SJSA1 (cell line): ENCODE data around the gene LRTM1. TPM values are rescaled to one million over a fixed set of nuclear protein-coding genes. Genes with fewer than 3 reads are reported as not detected.

Experiments used
- DNase-seq, 2 experiments: peaks; one replicate each; pipeline ENCODE4 v3.0.0-alpha.2; 2015 to 2020; ENCODE audit warnings: low spot score in 2 of 2, low read depth in 1 of 2
- H3K27ac ChIP-seq: fragments of 250-450 bp; sonication (Bioruptor Pico); 2 replicates; pipeline ENCODE4 v1.5.1; 2020; ENCODE audit warnings: mild to moderate bottlenecking, moderate library complexity
- H3K27me3 ChIP-seq: fragments of 250-450 bp; sonication (Bioruptor Pico); replicated peaks from 2 replicates; pipeline ENCODE4 v1.5.1; 2020; ENCODE audit warnings: mild to moderate bottlenecking, moderate library complexity
- H3K36me3 ChIP-seq: fragments of 250-450 bp; sonication (Bioruptor Pico); 2 replicates; pipeline ENCODE4 v1.5.1; 2020; ENCODE audit warnings: mild to moderate bottlenecking
- H3K4me1 ChIP-seq: fragments of 250-450 bp; sonication (Bioruptor Pico); replicated peaks from 2 replicates; pipeline ENCODE4 v1.6.1; 2021; ENCODE audit warnings: mild to moderate bottlenecking
- H3K4me3 ChIP-seq: fragments of 250-450 bp; sonication (Bioruptor Pico); 2 replicates; pipeline ENCODE4 v1.5.1; 2020; ENCODE audit warnings: mild to moderate bottlenecking
- H3K9me3 ChIP-seq: fragments of 250-450 bp; sonication (Bioruptor Pico); replicated peaks from 2 replicates; pipeline ENCODE4 v1.5.1; 2020; ENCODE audit warnings: mild to moderate bottlenecking
- total RNA-seq: library from RNA; depleted of rRNA; stranded (reverse); fragments of >200 nt; shearing (Covaris generic); gene quantifications from 2 replicates; pipeline ENCODE4 v1.2.3, GENCODE V29; 2014

Gene LRTM1
- total RNA-seq, 1 experiment from 2014 or later: not detected

DNA sequence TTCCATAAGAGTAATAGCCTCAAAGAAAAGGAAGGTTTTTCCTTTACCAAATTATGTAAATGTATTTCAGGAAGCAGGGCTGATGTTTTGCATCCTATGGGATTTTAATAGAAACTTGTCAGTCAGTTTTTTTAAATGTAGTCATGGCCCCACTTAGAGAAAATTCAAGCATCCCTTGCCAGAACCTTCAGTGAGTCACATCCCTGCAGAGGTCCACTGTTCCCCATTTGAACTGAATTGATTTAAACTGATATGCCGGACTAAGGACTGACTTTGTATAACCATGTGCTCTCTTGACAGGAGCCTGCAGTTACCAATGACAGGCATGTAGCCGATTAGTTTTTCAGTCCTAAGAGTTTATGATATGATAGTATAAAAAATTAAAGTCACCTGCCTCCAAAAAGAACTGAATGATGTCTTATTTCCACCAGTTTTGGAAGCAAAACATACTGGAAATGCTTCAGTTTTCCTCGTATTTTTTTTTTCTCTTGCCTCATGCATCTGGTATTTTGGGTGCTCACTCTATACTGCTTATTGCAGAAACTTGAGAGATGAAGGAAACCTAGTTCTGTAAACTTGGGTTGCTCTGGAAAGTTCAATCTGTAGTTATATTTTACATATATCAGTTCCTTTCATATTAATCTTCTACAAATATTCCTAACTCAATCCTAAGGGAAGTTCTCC lies 30.7 kb downstream of the LRTM1 start:
- Histone ChIP-seq H3K4me1 (peaks cover 22% of the 10 kb centered on the region), H3K4me3 (no peak overlapping the region), H3K36me3 (no peaks in the 10 kb centered on the region), H3K27me3 (no peaks in the 10 kb centered on the region), H3K27ac (no peak overlapping the region), H3K9me3 (no peaks in the 10 kb centered on the region)
- no peak for DNase-seq

DNA sequence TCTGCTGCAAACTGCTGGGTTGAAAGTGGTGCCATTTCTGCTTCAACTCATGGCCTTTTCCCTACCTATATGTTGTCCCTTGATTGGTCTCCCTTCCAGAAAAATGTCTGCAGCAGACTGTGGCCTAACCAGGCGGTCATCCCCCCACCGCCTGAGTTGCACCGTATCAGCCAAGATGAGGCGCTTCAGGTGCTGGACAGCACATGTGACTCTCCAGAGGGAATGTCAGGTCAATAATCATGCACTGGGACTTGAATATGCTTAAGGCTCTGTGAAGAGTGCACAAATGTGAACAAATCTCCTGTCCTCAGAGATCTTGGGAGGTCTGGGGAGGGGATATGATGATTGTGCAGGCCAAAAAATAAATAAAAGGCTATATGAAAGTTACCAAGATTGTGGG lies 32.2 kb downstream of the LRTM1 start:
- Histone ChIP-seq H3K27ac (no peak overlapping the region), H3K9me3 (no peaks in the 10 kb centered on the region), H3K4me3 (no peak overlapping the region), H3K27me3 (no peaks in the 10 kb centered on the region), H3K36me3 (no peaks in the 10 kb centered on the region), H3K4me1 (peaks cover 23% of the 10 kb centered on the region)
- no peak for DNase-seq

DNA sequence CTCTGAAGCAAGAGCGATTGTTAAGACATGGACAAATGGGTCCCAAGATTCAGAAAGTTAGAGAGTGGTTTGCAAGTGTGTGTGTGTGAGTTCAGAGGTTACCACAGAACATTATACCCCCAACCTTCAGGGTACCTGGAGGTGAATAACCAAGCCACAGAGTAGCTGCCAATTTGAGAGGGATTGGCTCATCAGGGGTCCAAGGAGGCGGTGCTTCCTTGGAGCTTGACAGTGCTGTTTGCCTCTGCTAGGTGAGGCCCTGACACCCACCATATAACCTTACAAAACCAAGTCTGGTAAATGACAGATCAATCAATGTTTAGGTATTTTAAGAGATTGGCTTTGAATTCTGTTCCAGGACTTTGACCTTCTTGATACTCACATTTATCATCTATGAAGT lies 35.7 kb downstream of the LRTM1 start:
- DNase-seq: no peak
- Histone ChIP-seq H3K4me1 (peaks cover 23% of the 10 kb centered on the region), H3K9me3 (no peaks in the 10 kb centered on the region), H3K4me3 (no peak overlapping the region), H3K27me3 (no peaks in the 10 kb centered on the region), H3K36me3 (no peaks in the 10 kb centered on the region), H3K27ac (no peak overlapping the region)

DNA sequence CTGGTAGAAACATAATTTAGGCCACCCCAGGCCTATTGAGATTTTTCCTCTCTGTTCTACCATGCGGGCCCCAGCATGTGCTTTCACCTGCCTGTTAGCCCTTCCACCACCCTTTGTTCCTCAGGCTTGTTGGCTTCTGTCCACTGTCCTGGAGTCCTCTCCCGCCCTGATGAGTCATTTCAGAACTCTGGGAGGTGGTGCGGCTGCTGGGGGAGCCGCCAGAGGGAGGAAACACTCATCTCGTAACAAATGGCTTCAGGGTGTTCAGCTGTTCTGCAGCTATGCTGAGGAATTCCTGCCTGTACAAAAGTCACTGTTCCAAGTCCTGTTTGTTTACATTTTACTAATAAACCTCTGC lies 36.3 kb downstream of the LRTM1 start:
- H3K4me3 ChIP-seq: no peak overlapping the region
- H3K27ac ChIP-seq: no peak overlapping the region
- peak; percentile 89 to 91 for DNase-seq
- H3K27me3 ChIP-seq: no peaks in the 10 kb centered on the region
- no peaks in the 10 kb centered on the region for H3K9me3 ChIP-seq
- H3K36me3 ChIP-seq: no peaks in the 10 kb centered on the region
- H3K4me1 ChIP-seq: peaks cover 23% of the 10 kb centered on the region

DNA sequence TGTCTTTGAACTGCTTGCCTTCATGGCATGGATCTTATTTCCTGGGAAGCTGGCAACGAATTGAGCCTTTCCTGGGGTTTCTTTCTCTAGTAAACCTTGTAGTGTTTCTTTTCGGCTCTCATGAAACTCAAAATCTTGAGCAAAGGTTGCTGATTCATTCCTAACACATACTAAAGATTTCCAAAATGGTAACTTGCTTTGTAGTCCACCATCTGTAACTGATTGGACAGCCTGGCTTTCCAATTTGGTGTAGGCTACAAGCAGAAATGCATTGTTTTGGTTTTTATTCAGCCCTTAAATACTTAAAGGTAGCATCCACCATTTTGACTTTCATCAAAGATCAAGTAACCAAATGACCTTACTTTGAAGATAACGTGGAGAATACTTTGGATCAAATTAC lies 38.1 kb downstream of the LRTM1 start:
- peaks cover 23% of the 10 kb centered on the region for H3K4me1 ChIP-seq
- DNase-seq: no peak
- no peak overlapping the region for H3K27ac ChIP-seq
- no peak overlapping the region for H3K4me3 ChIP-seq
- no peaks in the 10 kb centered on the region for H3K27me3 ChIP-seq
- no peaks in the 10 kb centered on the region for H3K36me3 ChIP-seq
- no peaks in the 10 kb centered on the region for H3K9me3 ChIP-seq

DNA sequence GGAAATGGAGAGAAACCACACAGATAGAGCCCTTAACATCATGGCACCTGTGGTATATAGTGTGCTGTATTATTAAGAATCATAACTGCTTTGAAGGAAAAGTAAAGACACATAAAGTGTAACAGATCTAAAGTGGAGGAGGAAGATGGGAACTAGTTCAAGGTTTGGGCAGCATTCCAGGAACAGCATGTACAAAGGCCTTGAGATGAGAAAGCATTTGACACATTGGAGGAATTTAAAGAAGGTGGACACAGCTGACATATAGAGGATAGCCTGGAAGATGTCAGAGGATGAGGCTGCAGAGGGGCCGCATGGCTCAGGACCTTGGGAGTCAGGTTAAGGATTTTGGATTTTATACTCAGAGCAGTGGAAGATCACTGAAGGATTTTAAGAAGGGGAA lies 39.0 kb downstream of the LRTM1 start:
- H3K27ac ChIP-seq: no peak overlapping the region
- peaks cover 23% of the 10 kb centered on the region for H3K4me1 ChIP-seq
- DNase-seq: no peak

DNA sequence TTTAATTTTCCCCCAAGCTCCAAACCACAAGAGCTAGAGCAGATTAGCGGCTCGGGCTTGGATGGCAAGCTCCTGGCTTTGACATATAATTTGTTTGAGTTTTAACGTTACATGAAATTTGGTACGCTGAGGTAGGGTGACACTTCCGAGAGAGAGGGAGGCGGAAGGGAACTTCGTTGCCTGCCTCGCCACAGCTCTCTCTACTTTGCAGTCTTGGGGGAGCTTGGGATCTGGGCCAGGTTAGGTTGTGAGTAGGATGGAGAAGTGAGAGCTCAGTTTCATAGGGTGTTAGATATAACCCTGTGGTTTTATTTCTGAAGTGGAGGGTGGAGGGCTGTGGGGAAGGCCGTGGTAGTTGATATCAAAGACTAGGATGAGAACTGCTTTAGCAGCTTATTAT lies 39.7 kb downstream of the LRTM1 start:
- no peaks in the 10 kb centered on the region for H3K27me3 ChIP-seq
- H3K4me3 ChIP-seq: no peak overlapping the region
- peaks cover 23% of the 10 kb centered on the region for H3K4me1 ChIP-seq
- no peaks in the 10 kb centered on the region for H3K36me3 ChIP-seq
- H3K9me3 ChIP-seq: no peaks in the 10 kb centered on the region
- no peak for DNase-seq
- H3K27ac ChIP-seq: no peak overlapping the region

More for the DNA sequence above, 39.0 kb downstream of the LRTM1 start:
- Histone ChIP-seq H3K36me3 (no peaks in the 10 kb centered on the region), H3K9me3 (no peaks in the 10 kb centered on the region), H3K4me3 (no peak overlapping the region), H3K27me3 (no peaks in the 10 kb centered on the region)

DNA sequence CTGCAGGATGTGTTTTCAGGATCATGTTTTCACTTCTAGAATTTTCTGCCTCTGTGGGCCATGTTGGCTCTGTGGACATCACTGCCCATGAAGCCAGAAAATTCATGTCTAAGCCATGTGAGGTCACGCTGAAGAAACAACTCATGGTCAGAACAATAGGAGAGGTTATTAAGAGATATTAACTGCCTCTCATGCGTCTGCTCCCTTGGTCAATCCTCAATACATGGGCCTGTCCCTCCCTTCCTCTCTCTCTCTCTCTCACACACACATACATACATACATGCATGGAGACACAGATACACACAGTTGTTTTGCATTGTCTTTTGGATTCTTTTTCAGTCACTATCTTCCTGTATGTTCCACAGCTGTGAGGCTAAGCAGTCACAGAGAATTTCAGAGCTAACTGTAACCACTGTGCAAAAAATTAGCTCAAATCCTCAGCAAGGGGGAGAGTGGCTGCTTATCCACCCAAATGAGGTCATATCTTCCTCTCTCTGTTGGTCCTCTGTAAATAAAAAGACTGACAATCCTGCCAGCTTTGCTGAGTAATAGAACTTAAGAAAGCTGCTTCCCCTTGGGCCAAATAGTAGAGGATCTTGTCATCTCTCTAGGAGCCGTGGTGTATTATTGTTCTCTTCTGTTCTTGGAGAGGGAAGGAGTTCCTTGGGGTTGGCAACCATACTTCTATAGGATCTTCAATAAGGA lies 45.6 kb downstream of the LRTM1 start:
- Histone ChIP-seq H3K27ac (peak overlapping the region; percentile 59), H3K9me3 (no peaks in the 10 kb centered on the region), H3K36me3 (no peaks in the 10 kb centered on the region), H3K4me3 (no peak overlapping the region), H3K4me1 (peaks cover 16% of the 10 kb centered on the region), H3K27me3 (no peaks in the 10 kb centered on the region)
- DNase-seq: peak in 1 of 2 experiments; percentile 70

DNA sequence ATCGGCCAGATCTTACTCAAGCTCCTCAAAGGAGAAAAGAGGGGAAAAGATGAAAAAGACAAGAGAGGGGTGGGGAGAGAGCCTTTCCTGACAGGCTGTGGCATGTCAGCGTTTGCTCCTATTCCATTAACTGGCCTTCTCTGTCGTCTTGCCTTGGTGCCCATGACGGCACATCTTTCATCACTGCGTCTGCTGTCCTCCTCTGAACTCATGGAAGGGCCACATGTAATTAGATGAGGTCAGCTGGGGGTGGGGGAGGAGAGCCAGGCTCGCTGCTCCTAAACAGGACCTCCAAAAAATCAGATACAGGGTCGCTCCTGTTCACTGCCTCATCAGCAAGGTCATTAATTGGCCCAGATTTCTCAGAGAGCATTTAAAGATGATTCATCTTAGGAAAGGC lies 49.7 kb downstream of the LRTM1 start:
- no peak overlapping the region for H3K4me3 ChIP-seq
- H3K9me3 ChIP-seq: no peaks in the 10 kb centered on the region
- H3K36me3 ChIP-seq: no peaks in the 10 kb centered on the region
- peaks cover 22% of the 10 kb centered on the region for H3K4me1 ChIP-seq
- DNase-seq: no peak
- no peaks in the 10 kb centered on the region for H3K27me3 ChIP-seq
- H3K27ac ChIP-seq: no peak overlapping the region

DNA sequence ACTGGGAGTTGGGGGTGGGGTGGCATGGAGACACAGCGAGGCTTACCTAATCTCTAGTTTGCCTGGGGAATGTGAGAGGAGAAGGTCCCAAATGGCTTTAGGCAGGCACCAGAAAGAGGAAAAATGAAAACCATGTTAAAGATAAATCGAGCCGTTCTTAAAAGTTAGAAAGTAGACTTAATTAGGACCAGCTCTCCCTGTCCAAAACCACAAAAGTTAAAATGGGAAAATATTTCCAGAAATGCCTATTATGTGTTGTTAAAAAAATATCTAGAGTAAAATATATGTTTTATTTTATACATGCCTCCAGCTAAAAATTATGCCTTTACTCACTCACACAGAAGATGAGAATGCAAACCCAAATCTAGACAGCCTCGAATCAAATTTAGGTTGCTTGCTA lies 50.1 kb downstream of the LRTM1 start:
- H3K27me3 ChIP-seq: no peaks in the 10 kb centered on the region
- H3K36me3 ChIP-seq: no peaks in the 10 kb centered on the region
- no peaks in the 10 kb centered on the region for H3K9me3 ChIP-seq
- no peak for DNase-seq
- no peak overlapping the region for H3K4me3 ChIP-seq
- H3K27ac ChIP-seq: no peak overlapping the region
- peaks cover 22% of the 10 kb centered on the region for H3K4me1 ChIP-seq

DNA sequence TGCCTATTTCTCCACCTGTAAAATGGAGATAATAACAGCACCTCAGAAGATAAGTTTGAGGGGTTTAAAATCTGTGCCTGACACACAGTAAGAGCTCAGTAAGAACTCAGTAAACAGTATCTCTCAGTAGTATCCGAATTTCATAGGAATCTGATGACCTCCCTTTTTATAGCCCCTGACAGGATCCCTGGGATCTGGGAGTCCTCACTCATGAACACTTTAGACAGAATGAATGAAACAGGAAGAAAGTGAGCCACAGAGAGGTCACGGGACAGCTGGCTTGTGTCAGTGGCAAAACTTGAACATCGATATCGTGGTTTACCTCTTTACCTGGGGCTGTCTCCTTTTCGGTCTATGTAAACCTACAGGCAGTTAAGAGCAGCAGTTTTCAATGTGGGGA lies 51.2 kb downstream of the LRTM1 start:
- Histone ChIP-seq H3K27me3 (no peaks in the 10 kb centered on the region), H3K9me3 (no peaks in the 10 kb centered on the region), H3K4me1 (peaks cover 14% of the 10 kb centered on the region), H3K4me3 (no peak overlapping the region), H3K36me3 (no peaks in the 10 kb centered on the region), H3K27ac (no peak overlapping the region)
- DNase-seq: no peak

DNA sequence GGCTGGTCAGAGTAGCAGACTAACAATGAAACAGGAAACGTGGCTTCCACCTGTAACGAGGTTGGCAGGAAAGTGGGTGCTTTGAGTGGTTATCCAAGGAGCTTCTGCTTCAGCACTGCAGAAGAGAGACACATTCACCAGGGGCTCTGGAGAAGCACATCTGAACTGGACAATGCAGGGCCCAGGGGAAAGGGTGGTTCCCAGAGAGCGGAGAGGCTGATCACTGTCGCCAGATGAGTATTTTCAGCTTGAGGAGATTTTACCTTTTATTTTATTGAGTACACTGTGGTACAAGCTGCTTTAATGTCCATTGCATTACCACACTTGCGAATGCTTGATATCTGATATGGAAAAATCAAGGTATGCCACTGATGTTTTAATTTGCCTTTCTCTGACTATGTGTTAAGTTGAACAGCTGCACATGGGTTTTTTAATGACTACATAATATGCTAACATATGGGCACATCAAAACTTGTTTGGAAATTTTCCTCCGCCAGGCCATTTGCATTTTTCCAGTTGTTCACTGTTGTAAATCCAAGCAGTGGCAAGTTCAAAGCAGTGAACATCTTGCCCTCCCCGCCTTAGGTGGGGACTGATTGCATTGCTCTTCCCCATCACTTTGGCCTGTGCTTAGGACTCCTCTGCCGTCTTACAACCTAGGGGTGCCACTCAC lies 52.1 kb downstream of the LRTM1 start:
- Histone ChIP-seq H3K27me3 (no peaks in the 10 kb centered on the region), H3K9me3 (no peaks in the 10 kb centered on the region), H3K4me1 (peaks cover 13% of the 10 kb centered on the region), H3K4me3 (no peak overlapping the region), H3K36me3 (no peaks in the 10 kb centered on the region), H3K27ac (no peak overlapping the region)
- no peak for DNase-seq

DNA sequence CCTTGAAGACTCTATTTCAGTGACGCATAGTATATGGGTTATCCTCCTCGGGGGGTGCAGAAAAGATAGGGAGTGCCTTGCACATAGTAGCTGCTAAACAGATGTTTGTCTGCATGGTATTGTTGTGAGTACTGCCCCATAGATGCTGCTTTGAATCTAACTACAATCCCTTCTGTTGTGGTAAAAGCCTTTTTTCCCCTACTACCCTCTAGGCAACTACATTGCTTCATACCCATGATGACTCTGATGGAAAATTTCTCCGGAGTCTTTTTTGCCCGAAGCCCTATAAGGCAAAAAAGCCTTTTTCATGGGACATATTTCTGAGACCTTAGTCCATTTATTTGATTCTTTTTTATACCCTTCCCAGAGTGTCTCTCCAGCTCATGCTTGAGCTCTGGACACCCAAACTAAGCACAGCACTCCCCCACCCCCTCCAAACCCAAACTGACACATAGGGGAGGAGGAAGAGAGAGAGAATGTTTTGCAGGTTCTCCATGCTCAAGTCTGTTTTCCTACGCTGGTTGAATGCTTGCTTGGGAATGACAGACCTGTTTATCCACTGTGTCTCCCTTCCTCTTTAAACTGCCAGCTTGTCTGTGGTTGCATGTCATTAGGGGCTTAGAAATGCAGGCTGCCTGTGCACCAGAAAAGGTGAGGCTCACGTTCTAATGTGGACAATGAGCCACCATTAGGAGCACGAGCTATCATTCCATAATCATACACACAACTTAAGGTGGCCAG lies 52.9 kb downstream of the LRTM1 start:
- Histone ChIP-seq H3K9me3 (no peaks in the 10 kb centered on the region), H3K4me3 (no peak overlapping the region), H3K36me3 (no peaks in the 10 kb centered on the region), H3K4me1 (peaks cover 20% of the 10 kb centered on the region), H3K27ac (no peak overlapping the region), H3K27me3 (no peaks in the 10 kb centered on the region)
- DNase-seq: no peak
